Ishikawa (cell line): Measurements from ENCODE around the gene FRAT1.
A peak's percentile ranks its signal among the peaks of the same experiment; 100 is the strongest.

Experiments used
- CEBPB ChIP-seq: IDR thresholded peaks from 2 replicates; pipeline ENCODE4 v1.6.1; 2012
- CREB1 ChIP-seq: IDR thresholded peaks from 2 replicates; pipeline ENCODE4 v1.6.1; 2012; ENCODE audit warnings: low read depth
- EGR1 ChIP-seq: IDR thresholded peaks from 2 replicates; pipeline ENCODE4 v1.6.1; 2012
- EP300 ChIP-seq: IDR thresholded peaks from 2 replicates; pipeline ENCODE4 v1.6.1; 2012; ENCODE audit warnings: borderline replicate concordance
- FOXM1 ChIP-seq: IDR thresholded peaks from 2 replicates; pipeline ENCODE4 v1.6.1; 2012; ENCODE audit warnings: low read depth, borderline replicate concordance
- NFIC ChIP-seq: IDR thresholded peaks from 2 replicates; pipeline ENCODE4 v1.6.1; 2012
- RAD21 ChIP-seq: IDR thresholded peaks from 2 replicates; pipeline ENCODE4 v1.6.1; 2012; ENCODE audit warnings: low read depth
- TAF1 ChIP-seq: IDR thresholded peaks from 2 replicates; pipeline ENCODE4 v1.6.1; 2012; ENCODE audit warnings: low read depth, mild to moderate bottlenecking
- TCF12 ChIP-seq: IDR thresholded peaks from 2 replicates; pipeline ENCODE4 v1.6.1; 2012; ENCODE audit warnings: low read depth
- TEAD4 ChIP-seq: IDR thresholded peaks from 2 replicates; pipeline ENCODE4 v1.6.1; 2012
- YY1 ChIP-seq: IDR thresholded peaks from 2 replicates; pipeline ENCODE4 v1.6.1; 2012; ENCODE audit warnings: low read depth
- ZBTB7A ChIP-seq: IDR thresholded peaks from 2 replicates; pipeline ENCODE4 v1.6.1; 2012; ENCODE audit warnings: low read depth
- TF ChIP-seq, protein P1 (sequence below): IDR thresholded peaks from 2 replicates; pipeline ENCODE4 v1.6.1; 2012
- TF ChIP-seq, protein P2 (sequence below): IDR thresholded peaks from 2 replicates; pipeline ENCODE4 v1.6.1; 2012; ENCODE audit warnings: low read depth, mild to moderate bottlenecking
- TF ChIP-seq, protein P3 (sequence below): IDR thresholded peaks from 2 replicates; pipeline ENCODE4 v1.6.1; 2012

The FRAT1 gene

DNA sequence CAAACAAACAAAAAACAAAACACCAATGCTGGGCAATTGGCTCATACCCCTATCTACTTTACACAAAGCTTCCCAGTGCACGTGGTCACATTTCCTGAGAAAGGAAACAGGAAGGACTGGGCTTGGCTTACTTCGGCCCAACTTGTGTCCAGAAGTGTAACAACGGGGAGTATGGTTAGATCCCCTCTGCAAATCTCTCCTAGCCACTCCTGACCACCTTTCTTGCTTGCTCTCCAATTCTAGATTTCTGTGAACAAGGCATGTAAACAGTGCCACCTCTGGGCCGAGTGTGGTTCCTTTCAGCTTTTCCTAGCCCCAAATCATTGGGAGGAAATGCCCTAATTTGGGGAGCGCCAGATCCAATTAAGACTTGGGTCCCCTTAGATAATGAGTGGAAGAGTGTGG, 36.5 kb downstream of the FRAT1 start:
- no peak for TF ChIP-seq TCF12
- TF ChIP-seq RAD21 = peak; percentile 46

DNA sequence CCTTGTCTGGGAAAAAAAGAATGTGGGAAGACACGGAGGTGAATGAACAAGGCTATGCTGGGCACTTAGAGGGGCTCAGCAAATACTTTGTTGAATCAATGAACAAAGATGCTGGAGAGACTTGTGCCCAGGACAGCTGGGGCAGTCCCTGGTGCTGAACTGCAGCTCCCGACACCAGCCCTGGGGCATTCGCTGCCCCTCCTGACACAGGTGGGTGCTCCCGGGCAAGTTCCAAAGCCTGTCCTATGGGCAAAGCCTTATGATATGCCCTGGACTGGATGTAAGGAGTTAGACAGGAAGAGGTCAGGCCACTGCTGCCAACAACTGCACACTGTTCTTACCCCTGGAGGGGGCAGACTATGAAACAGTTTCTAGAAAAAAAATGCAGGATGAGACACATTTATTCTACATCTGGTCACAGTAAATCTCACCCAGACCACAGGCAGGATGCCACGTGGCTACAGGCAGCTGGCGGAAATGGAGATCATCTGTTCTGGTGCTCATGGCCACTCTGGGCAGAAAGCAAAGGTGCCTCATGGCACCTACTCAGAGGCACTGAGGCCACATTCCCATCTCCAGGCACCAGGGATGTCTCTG, 37.3 kb downstream of the FRAT1 start:
- TF ChIP-seq TEAD4 = no peak
- TF ChIP-seq, protein P1, sequence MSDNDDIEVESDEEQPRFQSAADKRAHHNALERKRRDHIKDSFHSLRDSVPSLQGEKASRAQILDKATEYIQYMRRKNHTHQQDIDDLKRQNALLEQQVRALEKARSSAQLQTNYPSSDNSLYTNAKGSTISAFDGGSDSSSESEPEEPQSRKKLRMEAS = no peak
- TF ChIP-seq ZBTB7A = no peak
- TF ChIP-seq CEBPB = no peak
- no peak for TF ChIP-seq NFIC
- no peak for TF ChIP-seq YY1
- no peak for TF ChIP-seq FOXM1
- no peak for TF ChIP-seq CREB1
- TF ChIP-seq, protein P2, sequence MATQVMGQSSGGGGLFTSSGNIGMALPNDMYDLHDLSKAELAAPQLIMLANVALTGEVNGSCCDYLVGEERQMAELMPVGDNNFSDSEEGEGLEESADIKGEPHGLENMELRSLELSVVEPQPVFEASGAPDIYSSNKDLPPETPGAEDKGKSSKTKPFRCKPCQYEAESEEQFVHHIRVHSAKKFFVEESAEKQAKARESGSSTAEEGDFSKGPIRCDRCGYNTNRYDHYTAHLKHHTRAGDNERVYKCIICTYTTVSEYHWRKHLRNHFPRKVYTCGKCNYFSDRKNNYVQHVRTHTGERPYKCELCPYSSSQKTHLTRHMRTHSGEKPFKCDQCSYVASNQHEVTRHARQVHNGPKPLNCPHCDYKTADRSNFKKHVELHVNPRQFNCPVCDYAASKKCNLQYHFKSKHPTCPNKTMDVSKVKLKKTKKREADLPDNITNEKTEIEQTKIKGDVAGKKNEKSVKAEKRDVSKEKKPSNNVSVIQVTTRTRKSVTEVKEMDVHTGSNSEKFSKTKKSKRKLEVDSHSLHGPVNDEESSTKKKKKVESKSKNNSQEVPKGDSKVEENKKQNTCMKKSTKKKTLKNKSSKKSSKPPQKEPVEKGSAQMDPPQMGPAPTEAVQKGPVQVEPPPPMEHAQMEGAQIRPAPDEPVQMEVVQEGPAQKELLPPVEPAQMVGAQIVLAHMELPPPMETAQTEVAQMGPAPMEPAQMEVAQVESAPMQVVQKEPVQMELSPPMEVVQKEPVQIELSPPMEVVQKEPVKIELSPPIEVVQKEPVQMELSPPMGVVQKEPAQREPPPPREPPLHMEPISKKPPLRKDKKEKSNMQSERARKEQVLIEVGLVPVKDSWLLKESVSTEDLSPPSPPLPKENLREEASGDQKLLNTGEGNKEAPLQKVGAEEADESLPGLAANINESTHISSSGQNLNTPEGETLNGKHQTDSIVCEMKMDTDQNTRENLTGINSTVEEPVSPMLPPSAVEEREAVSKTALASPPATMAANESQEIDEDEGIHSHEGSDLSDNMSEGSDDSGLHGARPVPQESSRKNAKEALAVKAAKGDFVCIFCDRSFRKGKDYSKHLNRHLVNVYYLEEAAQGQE = no peak
- no peak for TF ChIP-seq RAD21
- no peak for TF ChIP-seq EP300
- no peak for TF ChIP-seq TAF1
- TF ChIP-seq, protein P3, sequence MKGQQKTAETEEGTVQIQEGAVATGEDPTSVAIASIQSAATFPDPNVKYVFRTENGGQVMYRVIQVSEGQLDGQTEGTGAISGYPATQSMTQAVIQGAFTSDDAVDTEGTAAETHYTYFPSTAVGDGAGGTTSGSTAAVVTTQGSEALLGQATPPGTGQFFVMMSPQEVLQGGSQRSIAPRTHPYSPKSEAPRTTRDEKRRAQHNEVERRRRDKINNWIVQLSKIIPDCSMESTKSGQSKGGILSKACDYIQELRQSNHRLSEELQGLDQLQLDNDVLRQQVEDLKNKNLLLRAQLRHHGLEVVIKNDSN = no peak
- no peak for TF ChIP-seq TCF12

DNA sequence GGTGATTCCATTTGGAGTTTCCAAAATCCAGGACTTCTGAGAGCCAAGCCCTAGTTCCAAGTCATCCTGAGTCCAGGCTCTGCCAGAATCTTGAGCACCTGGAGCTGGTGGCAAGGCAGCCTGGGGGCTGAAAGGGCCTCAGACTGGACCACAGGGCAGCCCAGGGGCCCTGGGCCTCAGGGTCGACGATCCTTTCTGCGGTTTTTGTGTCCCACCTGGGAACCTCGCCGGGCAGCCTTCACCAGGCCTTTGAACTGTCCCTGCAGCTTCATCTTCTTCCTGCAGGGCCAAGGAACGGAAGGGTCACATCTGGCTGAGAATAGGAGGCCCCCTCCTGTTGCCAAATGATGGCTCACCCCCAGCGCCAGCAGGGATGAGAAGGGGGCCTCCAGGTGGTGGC, 37.8 kb downstream of the FRAT1 start:
- TF ChIP-seq, protein P1 = no peak
- TF ChIP-seq CEBPB = no peak
- TF ChIP-seq NFIC = no peak
- no peak for TF ChIP-seq YY1
- no peak for TF ChIP-seq TCF12
- TF ChIP-seq, protein P2 = no peak
- TF ChIP-seq ZBTB7A = no peak
- TF ChIP-seq TEAD4 = no peak
- TF ChIP-seq TAF1 = no peak
- no peak for TF ChIP-seq EP300
- TF ChIP-seq, protein P3 = no peak

DNA sequence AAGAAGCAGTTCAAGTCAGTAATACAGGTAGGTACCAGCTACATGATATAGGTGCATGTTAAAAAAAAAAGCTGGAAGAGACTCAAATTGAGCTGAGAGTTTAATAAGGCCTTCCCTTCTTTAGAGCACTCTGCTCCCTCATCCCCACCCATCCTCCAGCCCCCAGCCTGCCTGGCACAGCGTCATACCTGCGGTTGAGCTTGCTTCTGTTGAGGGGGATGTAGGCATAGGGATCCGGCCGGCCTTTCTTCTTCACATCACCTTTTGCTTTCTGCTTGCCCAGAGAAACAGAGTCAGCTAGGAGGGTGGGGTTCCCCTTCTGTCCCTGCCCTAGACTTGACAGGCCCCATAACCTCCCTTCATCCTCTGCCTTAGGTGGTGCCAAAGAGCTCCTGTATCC, 39.3 kb downstream of the FRAT1 start:
- TF ChIP-seq, protein P1 = no peak
- TF ChIP-seq TEAD4 (no peak), CEBPB (no peak), TAF1 (no peak), EP300 (no peak), ZBTB7A (no peak), YY1 (no peak)

DNA sequence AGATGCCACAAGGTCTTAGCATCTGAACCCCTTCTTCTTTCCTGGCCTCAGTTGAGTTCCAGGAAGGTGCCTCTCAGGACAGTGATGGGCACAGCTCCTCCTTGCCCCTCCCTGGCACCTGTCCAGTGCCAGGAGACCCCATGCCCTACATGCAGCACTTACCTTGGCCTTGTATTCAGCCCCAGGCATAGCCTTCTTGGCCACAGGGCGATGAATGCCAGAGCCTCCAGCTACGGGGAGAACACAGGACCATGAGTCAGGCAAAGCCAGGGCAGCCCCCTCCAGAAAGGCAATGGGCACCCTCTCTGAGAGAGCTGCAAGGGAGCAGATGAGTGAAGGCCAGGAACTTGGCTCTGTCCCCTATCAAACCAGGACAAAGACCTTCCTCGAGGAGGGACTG, 39.7 kb downstream of the FRAT1 start:
- TF ChIP-seq CEBPB (no peak), TCF12 (no peak), RAD21 (no peak), FOXM1 (no peak), CREB1 (no peak), TEAD4 (no peak)
- TF ChIP-seq, protein P1 = no peak

DNA sequence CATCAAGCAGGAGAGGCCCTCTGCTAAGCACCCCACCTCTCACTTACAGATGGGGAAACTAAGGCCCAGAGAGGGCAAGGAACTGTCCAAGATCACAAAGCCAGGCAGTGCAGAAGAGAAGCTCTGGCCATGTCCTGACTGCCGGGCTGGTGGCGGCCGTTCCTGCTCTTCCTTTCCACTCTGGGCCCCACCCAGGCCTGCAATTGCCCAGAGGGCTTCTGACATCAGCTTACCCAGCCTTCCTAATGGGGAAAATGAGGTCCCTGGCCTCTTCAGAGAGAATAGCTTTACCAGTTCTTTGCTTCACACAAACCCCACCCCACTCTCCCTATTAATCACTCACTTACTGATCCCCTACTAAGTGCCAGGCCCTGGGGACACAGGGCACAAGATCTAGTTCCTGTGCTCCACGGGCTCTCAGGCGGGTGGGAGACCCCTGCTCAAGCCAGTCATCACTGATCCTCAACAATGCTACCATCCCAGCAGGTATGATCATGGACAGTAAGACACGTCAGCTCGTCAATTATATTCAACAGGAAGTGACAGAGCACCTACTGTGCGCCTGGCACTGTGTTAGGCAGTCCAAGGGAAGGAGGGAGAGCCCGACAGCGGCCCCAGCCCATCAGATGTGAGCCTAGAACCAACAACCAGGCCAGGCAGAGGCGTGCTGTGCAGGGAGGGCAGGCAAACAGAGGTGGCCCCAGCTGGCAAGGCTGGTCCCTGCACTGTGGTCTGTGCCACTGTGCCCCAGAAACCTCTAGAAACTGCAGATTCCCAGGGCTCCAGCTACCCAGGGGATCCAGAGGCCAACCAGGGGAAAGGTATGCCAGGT, 41.9 kb downstream of the FRAT1 start:
- TF ChIP-seq ZBTB7A = no peak
- TF ChIP-seq CEBPB = no peak
- TF ChIP-seq FOXM1 = no peak
- TF ChIP-seq, protein P2 = no peak
- TF ChIP-seq TAF1 = no peak
- TF ChIP-seq NFIC = no peak
- no peak for TF ChIP-seq TCF12
- TF ChIP-seq CREB1 = no peak
- TF ChIP-seq, protein P3 = no peak
- TF ChIP-seq EGR1 = no peak
- no peak for TF ChIP-seq EP300
- TF ChIP-seq RAD21 = no peak
- TF ChIP-seq TEAD4 = no peak
- no peak for TF ChIP-seq YY1
